HEK293 (cell line): ENCODE data around the gene THUMPD3.

ENCODE experiments used
- FEZF1 ChIP-seq: fragments of 450-650 bp; formaldehyde crosslinking; IDR thresholded peaks from 2 replicates; pipeline ENCODE4 v1.5.1; 2016; ENCODE audit warnings: missing biosample characterization, missing genetic modification characterization
- KLF10 ChIP-seq: fragments of 450-650 bp; IDR thresholded peaks from 2 replicates; pipeline ENCODE4 v1.5.1; 2018; ENCODE audit warnings: missing biosample characterization, mild to moderate bottlenecking, missing genetic modification characterization
- KLF9 ChIP-seq: fragments of 450-650 bp; formaldehyde crosslinking; IDR thresholded peaks from 2 replicates; pipeline ENCODE4 v1.5.1; 2016; ENCODE audit warnings: missing biosample characterization, missing genetic modification characterization, low read depth
- PRDM10 ChIP-seq: fragments of 450-650 bp; formaldehyde crosslinking; IDR thresholded peaks from 2 replicates; pipeline ENCODE4 v1.5.1; 2016; ENCODE audit warnings: missing biosample characterization, missing genetic modification characterization
- PRDM4 ChIP-seq: fragments of 450-650 bp; formaldehyde crosslinking; IDR thresholded peaks from 2 replicates; pipeline ENCODE4 v1.5.1; 2017; ENCODE audit warnings: missing biosample characterization, missing genetic modification characterization
- SP7 ChIP-seq: fragments of 450-650 bp; formaldehyde crosslinking; IDR thresholded peaks from 2 replicates; pipeline ENCODE4 v1.5.1; 2016; ENCODE audit warnings: missing biosample characterization, missing genetic modification characterization
- TRIM28 ChIP-seq: IDR thresholded peaks from 2 replicates; pipeline ENCODE4 v1.6.1; 2011; ENCODE audit warnings: low read length, control low read depth, borderline replicate concordance
- WT1 ChIP-seq: fragments of 450-650 bp; formaldehyde crosslinking; IDR thresholded peaks from 2 replicates; pipeline ENCODE4 v1.5.1; 2016; ENCODE audit warnings: missing biosample characterization, missing genetic modification characterization
- ZBTB17 ChIP-seq: fragments of 450-650 bp; formaldehyde crosslinking; IDR thresholded peaks from 2 replicates; pipeline ENCODE4 v1.5.1; 2016; ENCODE audit warnings: missing biosample characterization, missing genetic modification characterization
- ZBTB48 ChIP-seq: fragments of 450-650 bp; formaldehyde crosslinking; IDR thresholded peaks from 2 replicates; pipeline ENCODE4 v1.5.1; 2016; ENCODE audit warnings: missing biosample characterization, missing genetic modification characterization
- ZBTB7A ChIP-seq: fragments of 450-650 bp; formaldehyde crosslinking; IDR thresholded peaks from 2 replicates; pipeline ENCODE4 v1.5.1; 2016; ENCODE audit warnings: low read depth, missing biosample characterization, missing genetic modification characterization
- ZIC2 ChIP-seq: fragments of 450-650 bp; formaldehyde crosslinking; IDR thresholded peaks from 2 replicates; pipeline ENCODE4 v1.5.1; 2016; ENCODE audit warnings: missing biosample characterization, missing genetic modification characterization
- ZNF114 ChIP-seq: fragments of 450-650 bp; formaldehyde crosslinking; IDR thresholded peaks from 2 replicates; pipeline ENCODE4 v1.5.0; 2017; ENCODE audit warnings: missing biosample characterization, missing genetic modification characterization
- ZNF121 ChIP-seq: fragments of 450-650 bp; formaldehyde crosslinking; IDR thresholded peaks from 2 replicates; pipeline ENCODE4 v1.5.1; 2016; ENCODE audit warnings: missing biosample characterization, missing genetic modification characterization
- ZNF175 ChIP-seq: fragments of 450-650 bp; formaldehyde crosslinking; IDR thresholded peaks from 2 replicates; pipeline ENCODE4 v1.5.1; 2016; ENCODE audit warnings: missing biosample characterization, missing genetic modification characterization
- ZNF501 ChIP-seq: fragments of 450-650 bp; formaldehyde crosslinking; IDR thresholded peaks from 2 replicates; pipeline ENCODE4 v1.5.1; 2016; ENCODE audit warnings: missing biosample characterization, missing genetic modification characterization
- ZNF629 ChIP-seq: fragments of 450-650 bp; formaldehyde crosslinking; IDR thresholded peaks from 2 replicates; pipeline ENCODE4 v1.5.1; 2017; ENCODE audit warnings: missing biosample characterization, missing genetic modification characterization
- ZNF704 ChIP-seq: fragments of 450-650 bp; formaldehyde crosslinking; IDR thresholded peaks from 2 replicates; pipeline ENCODE4 v1.5.1; 2016; ENCODE audit warnings: missing biosample characterization, missing genetic modification characterization
- ZSCAN30 ChIP-seq: fragments of 450-650 bp; IDR thresholded peaks from 2 replicates; pipeline ENCODE4 v1.5.1; 2018; ENCODE audit warnings: missing biosample characterization, mild to moderate bottlenecking, missing genetic modification characterization, moderate library complexity
- ZXDB ChIP-seq: fragments of 450-650 bp; formaldehyde crosslinking; IDR thresholded peaks from 2 replicates; pipeline ENCODE4 v1.5.1; 2016; ENCODE audit warnings: missing biosample characterization, missing genetic modification characterization
- TF ChIP-seq, protein P1 (sequence below): fragments of 450-650 bp; formaldehyde crosslinking; conservative IDR thresholded peaks from 2 replicates; pipeline ENCODE4 v1.5.1; 2016; ENCODE audit warnings: low read depth, missing biosample characterization, missing genetic modification characterization
- TF ChIP-seq, protein P2 (sequence below): fragments of 450-650 bp; formaldehyde crosslinking; IDR thresholded peaks from 2 replicates; pipeline ENCODE4 v1.5.1; 2016; ENCODE audit warnings: missing biosample characterization, missing genetic modification characterization
- TF ChIP-seq, protein P3 (sequence below): fragments of 450-650 bp; formaldehyde crosslinking; IDR thresholded peaks from 2 replicates; pipeline ENCODE4 v1.5.1; 2016; ENCODE audit warnings: missing biosample characterization, missing genetic modification characterization

Gene THUMPD3

GRCh38 chr3:9402410-9403228, 39.8 kb downstream of the THUMPD3 start (continued):
- TF ChIP-seq, protein P1, sequence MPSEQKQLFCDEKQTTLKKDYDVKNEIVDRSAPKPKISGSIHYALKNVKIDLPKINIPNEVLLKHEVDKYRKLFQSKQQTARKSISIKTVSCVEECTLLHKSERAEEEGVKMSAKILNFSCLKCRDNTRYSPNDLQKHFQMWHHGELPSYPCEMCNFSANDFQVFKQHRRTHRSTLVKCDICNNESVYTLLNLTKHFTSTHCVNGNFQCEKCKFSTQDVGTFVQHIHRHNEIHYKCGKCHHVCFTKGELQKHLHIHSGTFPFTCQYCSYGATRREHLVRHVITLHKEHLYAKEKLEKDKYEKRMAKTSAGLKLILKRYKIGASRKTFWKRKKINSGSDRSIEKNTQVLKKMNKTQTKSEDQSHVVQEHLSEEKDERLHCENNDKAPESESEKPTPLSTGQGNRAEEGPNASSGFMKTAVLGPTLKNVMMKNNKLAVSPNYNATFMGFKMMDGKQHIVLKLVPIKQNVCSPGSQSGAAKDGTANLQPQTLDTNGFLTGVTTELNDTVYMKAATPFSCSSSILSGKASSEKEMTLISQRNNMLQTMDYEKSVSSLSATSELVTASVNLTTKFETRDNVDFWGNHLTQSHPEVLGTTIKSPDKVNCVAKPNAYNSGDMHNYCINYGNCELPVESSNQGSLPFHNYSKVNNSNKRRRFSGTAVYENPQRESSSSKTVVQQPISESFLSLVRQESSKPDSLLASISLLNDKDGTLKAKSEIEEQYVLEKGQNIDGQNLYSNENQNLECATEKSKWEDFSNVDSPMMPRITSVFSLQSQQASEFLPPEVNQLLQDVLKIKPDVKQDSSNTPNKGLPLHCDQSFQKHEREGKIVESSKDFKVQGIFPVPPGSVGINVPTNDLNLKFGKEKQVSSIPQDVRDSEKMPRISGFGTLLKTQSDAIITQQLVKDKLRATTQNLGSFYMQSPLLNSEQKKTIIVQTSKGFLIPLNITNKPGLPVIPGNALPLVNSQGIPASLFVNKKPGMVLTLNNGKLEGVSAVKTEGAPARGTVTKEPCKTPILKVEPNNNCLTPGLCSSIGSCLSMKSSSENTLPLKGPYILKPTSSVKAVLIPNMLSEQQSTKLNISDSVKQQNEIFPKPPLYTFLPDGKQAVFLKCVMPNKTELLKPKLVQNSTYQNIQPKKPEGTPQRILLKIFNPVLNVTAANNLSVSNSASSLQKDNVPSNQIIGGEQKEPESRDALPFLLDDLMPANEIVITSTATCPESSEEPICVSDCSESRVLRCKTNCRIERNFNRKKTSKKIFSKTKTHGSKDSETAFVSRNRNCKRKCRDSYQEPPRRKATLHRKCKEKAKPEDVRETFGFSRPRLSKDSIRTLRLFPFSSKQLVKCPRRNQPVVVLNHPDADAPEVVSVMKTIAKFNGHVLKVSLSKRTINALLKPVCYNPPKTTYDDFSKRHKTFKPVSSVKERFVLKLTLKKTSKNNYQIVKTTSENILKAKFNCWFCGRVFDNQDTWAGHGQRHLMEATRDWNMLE: 0 out of 2 replicates have a peak, but pooled peaks have one; percentile 21
- TF ChIP-seq TRIM28: peak; percentile 80; the same call in 1 of the 2 replicates
- TF ChIP-seq ZSCAN30 (tag by site-specific recombination): 0 out of 2 replicates have a peak, but pooled peaks have one; percentile 49
- 0 out of 2 replicates have a peak, but pooled peaks have one; percentile 25 for TF ChIP-seq KLF9 (tag by site-specific recombination)
- peak; percentile 22; the same call in 1 of the 2 replicates for TF ChIP-seq PRDM4 (tag by site-specific recombination)
- TF ChIP-seq SP7: peak; percentile 96
- TF ChIP-seq ZNF175 (tag by site-specific recombination): no peak
- TF ChIP-seq ZNF704 (tag by site-specific recombination): no peak
- peak; percentile 63; the same call in 1 of the 2 replicates for TF ChIP-seq ZNF121 (tag by site-specific recombination)
- TF ChIP-seq ZNF629 (tag by site-specific recombination): peak; percentile 70
- peak; percentile 62 for TF ChIP-seq ZBTB48
- TF ChIP-seq, protein P2, sequence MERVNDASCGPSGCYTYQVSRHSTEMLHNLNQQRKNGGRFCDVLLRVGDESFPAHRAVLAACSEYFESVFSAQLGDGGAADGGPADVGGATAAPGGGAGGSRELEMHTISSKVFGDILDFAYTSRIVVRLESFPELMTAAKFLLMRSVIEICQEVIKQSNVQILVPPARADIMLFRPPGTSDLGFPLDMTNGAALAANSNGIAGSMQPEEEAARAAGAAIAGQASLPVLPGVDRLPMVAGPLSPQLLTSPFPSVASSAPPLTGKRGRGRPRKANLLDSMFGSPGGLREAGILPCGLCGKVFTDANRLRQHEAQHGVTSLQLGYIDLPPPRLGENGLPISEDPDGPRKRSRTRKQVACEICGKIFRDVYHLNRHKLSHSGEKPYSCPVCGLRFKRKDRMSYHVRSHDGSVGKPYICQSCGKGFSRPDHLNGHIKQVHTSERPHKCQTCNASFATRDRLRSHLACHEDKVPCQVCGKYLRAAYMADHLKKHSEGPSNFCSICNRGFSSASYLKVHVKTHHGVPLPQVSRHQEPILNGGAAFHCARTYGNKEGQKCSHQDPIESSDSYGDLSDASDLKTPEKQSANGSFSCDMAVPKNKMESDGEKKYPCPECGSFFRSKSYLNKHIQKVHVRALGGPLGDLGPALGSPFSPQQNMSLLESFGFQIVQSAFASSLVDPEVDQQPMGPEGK (tag by site-specific recombination): peak; percentile 65
- peak; percentile 57 for TF ChIP-seq ZBTB17 (tag by site-specific recombination)
- TF ChIP-seq ZBTB7A: no peak
- peak; percentile 82 for TF ChIP-seq ZIC2
- peak; percentile 91 for TF ChIP-seq WT1 (tag by site-specific recombination)
- TF ChIP-seq ZNF114 (tag by site-specific recombination): no peak
- peak; percentile 53; the same call in 1 of the 2 replicates for TF ChIP-seq FEZF1 (tag by site-specific recombination)
- 0 out of 2 replicates have a peak, but pooled peaks have one; percentile 9 for TF ChIP-seq ZNF501 (tag by site-specific recombination)
- TF ChIP-seq, protein P3, sequence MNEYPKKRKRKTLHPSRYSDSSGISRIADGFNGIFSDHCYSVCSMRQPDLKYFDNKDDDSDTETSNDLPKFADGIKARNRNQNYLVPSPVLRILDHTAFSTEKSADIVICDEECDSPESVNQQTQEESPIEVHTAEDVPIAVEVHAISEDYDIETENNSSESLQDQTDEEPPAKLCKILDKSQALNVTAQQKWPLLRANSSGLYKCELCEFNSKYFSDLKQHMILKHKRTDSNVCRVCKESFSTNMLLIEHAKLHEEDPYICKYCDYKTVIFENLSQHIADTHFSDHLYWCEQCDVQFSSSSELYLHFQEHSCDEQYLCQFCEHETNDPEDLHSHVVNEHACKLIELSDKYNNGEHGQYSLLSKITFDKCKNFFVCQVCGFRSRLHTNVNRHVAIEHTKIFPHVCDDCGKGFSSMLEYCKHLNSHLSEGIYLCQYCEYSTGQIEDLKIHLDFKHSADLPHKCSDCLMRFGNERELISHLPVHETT (tag by site-specific recombination): 0 out of 2 replicates have a peak, but pooled peaks have one; percentile 32
- TF ChIP-seq PRDM10 (tag by site-specific recombination): peak; percentile 12; the same call in 1 of the 2 replicates
- TF ChIP-seq KLF10: peak; percentile 12
- TF ChIP-seq ZXDB: peak; percentile 70
